ENCODE data around the gene TSPAN5.
A peak's percentile ranks its signal among the peaks of the same experiment; 100 is the strongest.
"Not testable (repeated sequence)": the region's sequence is repeated elsewhere in the genome, so short reads cannot be mapped to it uniquely, and the experiment has no call there.

Gene TSPAN5

GRCh38 chr4:98658287-98659105, at the start of gene TSPAN5:
Gene TSPAN5, minus strand, starts transcription at chr4:98658611.
- peak within 1 kb of the TSS; percentile 71 for H3K4me3 ChIP-seq (ENCODE audit: control insufficient read depth, low read depth, low read length)
- no peak for DNase-seq (ENCODE audit: low read depth)
- no peak for TF ChIP-seq CTCF (IDR thresholded peaks at IDR 0.05; ENCODE audit: control insufficient read depth, insufficient read depth, low read depth, low read length, missing control alignments)

- TF ChIP-seq CTCF (IDR thresholded peaks at IDR 0.05; ENCODE audit: control insufficient read depth, insufficient read depth, low read depth, low read length, missing control alignments): no peak
- H3K4me3 ChIP-seq (ENCODE audit: control insufficient read depth, low read depth, low read length): no peak overlapping the region
- no peak for DNase-seq (ENCODE audit: low read depth)
These were observed 48.5 kb upstream of the TSPAN5 start for GRCh38 chr4:98706935-98707334.

- no peak for DNase-seq (ENCODE audit: low read depth)
- H3K4me3 ChIP-seq (ENCODE audit: control insufficient read depth, low read depth, low read length): no peak overlapping the region
- no peak for TF ChIP-seq CTCF (IDR thresholded peaks at IDR 0.05; ENCODE audit: control insufficient read depth, insufficient read depth, low read depth, low read length, missing control alignments)
These were observed 47.9 kb upstream of the TSPAN5 start for GRCh38 chr4:98706200-98706813.

- not testable (repeated sequence) for DNase-seq (ENCODE audit: low read depth); H3K4me3 ChIP-seq (ENCODE audit: control insufficient read depth, low read depth, low read length)
These were observed 47.2 kb upstream of the TSPAN5 start for GRCh38 chr4:98705586-98705985.

GRCh38 chr4:98700656-98701055, 42.2 kb upstream of the TSPAN5 start:
- DNase-seq (ENCODE audit: low read depth): no peak
- H3K4me3 ChIP-seq (ENCODE audit: control insufficient read depth, low read depth, low read length): no peak overlapping the region
- TF ChIP-seq CTCF (IDR thresholded peaks at IDR 0.05; ENCODE audit: control insufficient read depth, insufficient read depth, low read depth, low read length, missing control alignments): no peak

- DNase-seq (ENCODE audit: low read depth): no peak
- no peak for TF ChIP-seq CTCF (IDR thresholded peaks at IDR 0.05; ENCODE audit: control insufficient read depth, insufficient read depth, low read depth, low read length, missing control alignments)
- no peak overlapping the region for H3K4me3 ChIP-seq (ENCODE audit: control insufficient read depth, low read depth, low read length)
These were observed 35.7 kb upstream of the TSPAN5 start for GRCh38 chr4:98694076-98694475.

- DNase-seq (ENCODE audit: low read depth): no peak
- no peak for TF ChIP-seq CTCF (IDR thresholded peaks at IDR 0.05; ENCODE audit: control insufficient read depth, insufficient read depth, low read depth, low read length, missing control alignments)
These were observed 34.0 kb upstream of the TSPAN5 start for GRCh38 chr4:98692411-98692810.

More at GRCh38 chr4:98692411-98692810, 34.0 kb upstream of the TSPAN5 start:
- no peak overlapping the region for H3K4me3 ChIP-seq (ENCODE audit: control insufficient read depth, low read depth, low read length)
